ENCODE results near the gene KRT13. TPM values are rescaled to one million over a fixed set of nuclear protein-coding genes. Genes with fewer than 3 reads are reported as not detected.

The KRT13 gene
- total RNA-seq, 1 donor from 2014 or later, result 1,847 TPM

DNA sequence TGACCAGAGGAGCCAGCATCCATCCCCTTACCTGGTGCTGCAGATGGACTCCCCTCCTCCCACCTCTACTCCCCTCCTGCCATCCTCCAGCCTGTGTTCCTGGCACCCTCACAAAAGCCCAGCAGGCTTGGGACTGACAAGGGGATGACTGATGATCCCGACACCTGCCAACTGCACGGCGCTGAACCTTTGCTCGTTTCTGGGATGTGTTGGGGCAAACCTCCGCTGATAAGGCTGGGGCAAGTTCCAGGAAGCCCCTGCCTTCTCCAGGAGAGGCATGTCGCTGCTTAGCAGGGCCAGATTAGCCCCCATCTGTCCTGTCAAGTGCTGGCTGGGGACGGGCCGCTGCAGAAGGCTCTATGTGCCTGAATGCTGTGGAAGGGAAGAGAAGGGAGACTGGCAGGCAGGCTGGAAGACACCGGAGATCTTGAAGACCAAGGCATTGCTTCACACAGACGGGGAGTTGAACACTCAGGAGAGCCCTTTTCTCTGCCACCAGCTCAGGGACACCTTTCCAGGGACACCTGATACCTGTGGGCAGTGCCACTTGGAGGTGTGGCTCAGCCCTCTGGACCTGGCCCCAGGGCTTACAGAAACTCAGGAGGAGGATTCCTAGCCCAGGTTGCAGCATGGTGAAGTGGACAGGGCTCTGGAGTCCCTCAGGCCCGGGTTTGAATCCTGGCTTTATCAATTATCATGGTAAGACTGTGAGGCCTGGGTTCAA, 14.3 kb upstream of the KRT13 start:
- DNase-seq, result peak; percentile 44

DNA sequence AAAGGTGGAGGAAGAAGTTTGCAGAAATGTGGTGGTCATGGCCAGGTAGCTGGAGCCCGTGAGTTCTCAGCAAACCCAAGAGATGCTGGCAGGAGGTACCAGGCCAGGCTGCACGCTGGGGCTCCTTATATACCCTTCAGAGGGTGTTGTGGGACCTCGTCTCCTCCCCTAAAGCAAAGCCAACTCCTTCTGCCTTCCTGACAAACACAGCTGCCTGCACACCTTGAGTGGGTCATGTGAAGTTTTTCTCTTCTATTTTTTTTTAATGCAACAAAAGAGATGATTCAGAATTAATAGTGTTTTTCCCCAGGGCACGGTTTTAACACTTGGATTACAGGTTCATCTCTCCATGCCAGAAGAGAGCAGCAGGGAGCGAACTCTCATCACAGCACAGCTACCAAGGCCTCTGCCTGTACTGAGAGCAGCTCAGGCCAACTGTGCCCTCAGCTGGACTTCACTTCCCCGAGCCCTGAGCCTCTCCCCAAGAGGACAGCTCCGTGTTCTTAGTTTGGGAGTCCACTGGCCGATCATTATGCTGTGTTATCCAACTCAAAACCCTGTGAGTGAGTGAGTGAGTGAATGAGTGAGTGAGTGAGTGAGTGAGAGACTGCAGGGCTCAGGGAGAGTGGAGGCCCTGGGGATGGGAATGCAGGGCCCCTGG, 13.5 kb upstream of the KRT13 start, which contains the start of gene KRT15:
TSS of gene KRT15 (minus strand) at position 102 of the 661 bp plus-strand sequence. CDS start at position 39, 63 bp downstream.
- DNase-seq, result peak; percentile 53

DNA sequence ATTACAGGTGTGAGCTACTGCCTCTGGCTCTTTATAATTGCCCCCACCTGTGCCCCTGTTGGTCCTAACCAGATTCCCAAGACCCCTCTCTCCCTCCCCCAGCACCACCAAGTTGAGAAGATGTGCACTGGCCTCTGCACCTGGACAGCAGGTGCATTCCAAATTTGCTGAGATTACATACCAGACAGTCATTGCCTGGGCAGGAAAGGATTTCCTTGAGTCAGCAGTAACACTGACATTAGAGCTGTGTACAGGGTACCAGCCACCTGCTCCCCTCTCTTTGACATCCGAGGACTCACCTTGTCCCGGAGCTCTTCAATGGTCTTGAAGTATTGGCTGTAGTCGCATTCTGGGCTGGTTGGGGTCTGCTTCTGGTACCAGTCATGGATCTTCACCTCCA, 12.6 kb upstream of the KRT13 start:
- DNase-seq, result no peak

DNA sequence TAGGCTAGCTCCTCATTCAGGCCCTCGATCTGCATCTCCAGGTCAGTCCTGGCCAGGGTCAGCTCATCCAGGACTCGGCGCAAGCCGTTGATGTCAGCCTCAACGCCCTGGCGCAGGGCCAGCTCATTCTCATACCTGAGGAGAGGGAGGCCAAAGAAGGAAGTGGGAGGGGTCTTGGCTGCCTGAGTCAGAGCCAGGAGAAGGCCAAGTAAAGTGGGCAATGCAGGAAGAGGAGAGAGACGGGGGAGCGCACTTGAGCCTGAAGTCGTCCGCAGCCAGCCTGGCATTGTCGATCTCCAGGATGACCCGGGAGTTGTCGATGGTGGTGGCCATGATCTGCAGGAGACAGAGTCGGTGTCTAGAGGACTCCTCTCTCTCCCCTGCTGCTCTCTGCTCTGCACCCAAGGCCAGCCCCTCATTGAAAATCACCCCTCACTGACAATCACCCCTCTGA, 11.4 kb upstream of the KRT13 start:
- no peak for DNase-seq

- DNase-seq, result no peak
Observed at GRCh38 chr17:41516147-41516829, 10.9 kb upstream of the KRT13 start.

DNA sequence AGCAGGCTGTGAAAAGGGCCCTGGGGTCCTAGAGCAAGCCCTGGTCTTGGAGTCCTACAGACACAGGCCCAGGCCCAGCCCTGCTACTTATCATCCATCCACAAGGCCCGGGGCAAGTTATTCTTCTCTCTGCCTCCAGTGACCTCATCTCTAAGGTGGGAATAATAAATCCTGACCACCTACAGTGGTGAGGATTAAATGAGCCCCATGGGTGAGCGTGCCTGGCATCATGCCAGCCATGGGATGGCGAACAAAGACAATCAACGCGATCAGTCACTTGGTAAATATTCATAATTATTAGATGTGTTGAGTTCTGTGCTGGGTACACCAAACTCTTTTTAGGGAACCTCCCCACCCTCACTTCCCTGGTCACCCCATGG, 7.7 kb upstream of the KRT13 start:
- DNase-seq, result no peak

DNA sequence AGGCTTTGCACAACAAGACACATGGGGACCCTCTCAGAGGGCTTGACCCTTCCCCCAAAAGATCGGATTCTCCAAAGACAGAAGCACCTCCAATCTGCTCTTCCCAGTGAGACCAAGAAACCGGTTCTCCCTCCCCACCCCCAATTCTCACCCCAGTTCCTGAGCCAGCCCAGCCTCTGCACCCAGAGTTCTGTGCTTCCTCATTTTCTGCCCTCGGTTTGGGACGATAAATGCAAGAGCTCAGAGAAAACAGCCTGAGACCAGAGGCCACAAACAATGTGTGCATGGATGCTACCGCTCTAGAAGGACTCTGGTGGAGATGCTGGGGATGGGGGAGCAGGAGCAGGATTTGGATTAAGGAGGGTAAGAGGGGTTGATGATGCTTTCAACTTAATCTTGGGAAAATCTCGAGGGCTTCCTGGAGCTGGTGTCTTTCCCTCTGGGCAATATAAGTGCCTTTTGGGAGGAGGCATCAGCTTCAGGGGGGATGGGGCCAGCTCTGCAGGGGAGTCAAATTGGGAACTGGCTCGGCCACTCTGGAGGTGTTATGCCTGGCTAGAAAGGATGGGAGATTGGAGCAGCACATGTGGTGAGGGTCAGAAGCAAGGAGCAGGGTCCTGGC, 7.2 kb upstream of the KRT13 start:
- DNase-seq, result no peak

- DNase-seq, result no peak
Observed at GRCh38 chr17:41511716-41512115, 6.3 kb upstream of the KRT13 start.

DNA sequence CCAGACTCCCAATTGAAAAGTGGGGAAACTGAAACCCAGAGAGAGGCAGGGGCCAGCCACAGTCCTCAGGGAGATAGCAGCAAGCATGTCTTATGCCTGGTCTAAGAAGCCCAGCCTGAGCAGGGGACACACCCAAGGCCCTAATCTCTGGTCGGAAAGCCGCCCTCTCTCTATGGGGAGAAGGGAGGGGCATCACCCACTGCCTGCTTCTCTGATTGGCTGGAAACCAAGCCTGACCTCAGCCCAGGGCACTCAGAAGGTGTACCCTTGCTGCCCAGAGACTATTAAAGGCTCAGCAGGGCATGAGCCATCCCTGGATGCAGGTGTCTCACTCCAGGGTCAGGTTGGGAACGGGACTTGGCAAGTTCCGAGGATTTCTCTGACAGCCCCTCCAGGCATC, 5.7 kb upstream of the KRT13 start:
- no peak for DNase-seq

GRCh38 chr17:41510251-41511065, 5.0 kb upstream of the KRT13 start:
- DNase-seq, result no peak

GRCh38 chr17:41507315-41507880, 2.0 kb upstream of the KRT13 start:
- no peak for DNase-seq

GRCh38 chr17:41505809-41506767, 676 bp upstream of the KRT13 start:
- no peak for DNase-seq

- DNase-seq, result no peak
Observed at GRCh38 chr17:41504246-41504977, 1.0 kb downstream of the KRT13 start.

GRCh38 chr17:41503202-41503601, 2.2 kb downstream of the KRT13 start:
- no peak for DNase-seq

DNA sequence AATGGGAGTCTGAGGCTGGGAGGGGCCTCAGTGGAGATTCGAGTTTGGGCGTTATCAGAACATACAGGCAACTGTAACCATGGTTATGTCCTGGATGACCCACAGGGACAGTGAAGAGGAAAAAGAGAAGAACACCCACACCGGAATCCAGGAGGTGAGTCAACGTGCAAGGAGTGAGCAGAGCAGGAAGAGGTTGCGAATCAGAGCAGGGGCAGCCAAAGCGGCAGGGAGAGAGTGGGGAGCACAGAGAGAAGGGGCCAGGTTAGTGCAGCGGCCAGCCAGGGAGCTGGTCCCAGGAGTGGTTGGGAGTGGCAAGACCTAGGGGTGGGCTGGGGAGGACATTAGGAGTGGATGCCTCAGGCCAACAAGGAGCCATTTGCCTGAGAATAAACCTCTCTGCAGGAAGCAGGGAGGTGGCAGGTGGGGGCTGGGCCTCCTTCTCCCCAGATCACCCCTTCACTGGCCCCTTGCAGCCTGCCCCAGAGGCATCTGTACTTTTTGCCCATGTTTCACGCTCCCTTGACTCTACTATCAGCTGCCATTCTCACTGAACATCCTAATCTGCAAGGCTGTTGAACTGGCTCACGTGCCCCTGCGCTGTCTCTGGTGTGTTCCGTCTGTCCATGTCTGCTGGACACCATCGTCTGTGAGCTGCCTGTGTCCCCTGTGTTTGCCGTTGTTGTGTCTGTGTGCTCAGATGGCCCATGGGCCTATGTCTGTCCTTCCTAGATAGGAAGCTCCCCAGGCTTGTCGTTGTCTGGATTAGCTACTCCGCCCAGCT, 5.1 kb downstream of the KRT13 start:
- no peak for DNase-seq

GRCh38 chr17:41499714-41500113, 5.7 kb downstream of the KRT13 start:
- no peak for DNase-seq

DNA sequence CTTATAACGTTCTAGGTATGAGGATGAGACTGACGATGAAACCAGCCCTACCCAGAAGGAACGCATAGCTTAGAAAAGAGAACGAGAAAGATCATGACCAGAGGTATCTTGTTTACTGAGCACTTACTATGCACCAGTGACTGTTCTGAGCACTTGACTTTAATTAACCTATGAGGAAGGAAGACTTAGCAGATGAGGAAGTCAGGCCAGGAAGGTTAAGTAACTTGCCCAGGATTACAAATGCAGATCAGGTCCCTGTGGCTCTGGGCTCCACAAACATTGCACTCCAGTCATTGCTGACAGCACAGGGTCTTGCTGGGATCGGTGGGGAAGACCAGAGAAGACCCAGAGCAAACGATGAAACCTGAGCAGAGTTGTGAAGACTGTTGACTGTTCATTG, 7.1 kb downstream of the KRT13 start:
- DNase-seq, result no peak

GRCh38 chr17:41496803-41497484, 8.5 kb downstream of the KRT13 start:
- peak; percentile 58 for DNase-seq

All from tongue (tissue), 2 donors.